SKM-1 treated with dmso at 0.1 percent for 144 hours (cell line): ENCODE measurements around the gene SPRYD3.
"Not testable (repeated sequence)": the region's sequence is repeated elsewhere in the genome, so short reads cannot be mapped to it uniquely, and the experiment has no call there.

Experiments
- DNase-seq: peaks from one replicate; lab custom pipeline; 2025; ENCODE audit not compliant: unreplicated experiment; lab: John Stamatoyannopoulos, UW

SPRYD3 gene

DNA sequence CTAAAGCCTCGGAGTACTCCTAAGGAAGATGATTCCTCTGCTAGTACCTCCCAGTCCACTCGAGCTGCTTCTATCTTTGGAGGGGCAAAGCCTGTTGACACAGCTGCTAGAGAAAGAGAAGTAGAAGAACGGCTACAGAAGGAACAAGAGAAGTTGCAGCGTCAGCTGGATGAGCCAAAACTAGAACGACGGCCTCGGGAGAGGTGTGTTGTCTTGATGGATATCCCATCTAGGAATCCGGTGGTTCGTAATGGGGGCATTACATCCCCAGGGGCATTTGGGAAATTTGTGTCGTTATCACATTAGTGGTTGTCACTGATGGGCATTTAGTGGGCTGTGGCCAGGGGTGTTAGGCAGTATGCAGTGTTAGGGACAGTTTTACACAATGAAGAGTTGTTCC is 45.4 kb downstream of the SPRYD3 start:
- not testable (repeated sequence) for DNase-seq

DNA sequence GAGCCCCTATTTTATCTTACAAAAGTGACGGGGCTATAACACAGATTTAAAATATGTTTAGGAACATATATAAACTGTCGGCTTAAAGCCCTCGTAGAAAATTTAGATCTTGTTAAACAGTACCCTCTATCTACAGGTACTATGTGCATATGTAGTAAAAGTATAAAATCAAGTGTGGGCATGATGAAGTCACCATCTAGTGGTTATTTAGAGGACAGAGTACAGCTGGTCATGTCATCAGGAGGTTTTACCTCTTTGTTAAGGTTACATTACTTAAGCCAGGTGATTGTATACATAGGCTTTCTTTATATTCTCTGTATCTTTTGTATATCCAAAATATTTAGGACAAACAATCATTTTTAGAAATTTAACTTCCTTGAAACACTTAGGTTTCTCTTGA is 47.6 kb downstream of the SPRYD3 start:
- no peak for DNase-seq

DNA sequence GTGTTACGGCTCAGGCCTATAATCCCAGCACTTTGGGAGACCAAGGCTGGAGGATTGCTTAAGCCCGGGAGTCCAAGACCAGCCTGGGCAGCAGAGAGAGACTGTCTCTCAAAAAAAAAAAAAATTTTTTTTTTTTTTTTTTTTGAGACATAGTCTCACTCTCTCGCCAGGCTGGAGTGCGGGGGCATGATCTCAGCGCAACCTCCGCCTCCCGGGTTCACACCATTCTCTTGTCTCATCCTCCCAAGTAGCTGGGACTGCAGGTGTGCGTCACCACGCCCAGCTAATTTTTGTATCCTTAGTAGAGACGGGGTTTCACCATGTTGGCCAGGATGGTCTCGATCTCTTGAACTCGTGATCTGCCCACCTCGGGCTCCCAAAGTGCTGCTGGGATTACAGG is 52.2 kb downstream of the SPRYD3 start:
- DNase-seq, result not testable (repeated sequence)

- DNase-seq, result no peak
These were observed 53.9 kb downstream of the SPRYD3 start for GRCh38 chr12:53025250-53025649.

GRCh38 chr12:53014709-53015108 is 64.5 kb downstream of the SPRYD3 start:
- no peak for DNase-seq
